GM12878 (cell line): Measurements from ENCODE around the gene HTD2. TPM values are rescaled to one million over a fixed set of nuclear protein-coding genes. Genes with fewer than 3 reads are reported as not detected.

Source experiments
- IRF4 ChIP-seq: IDR thresholded peaks from 2 replicates; pipeline ENCODE4 v1.6.1; 2011; ENCODE audit warnings: low read depth, low read length
- SMAD1 ChIP-seq: fragments of 450-650 bp; IDR thresholded peaks from 2 replicates; pipeline ENCODE4 v1.6.1; 2018; ENCODE audit warnings: mild to moderate bottlenecking, low read depth; ENCODE audit not compliant: partially characterized antibody
- SUZ12 ChIP-seq: fragments of 200-600 bp; sonication (generic); IDR thresholded peaks from one replicate; pipeline ENCODE4 v1.6.1; 2018; ENCODE audit warnings: antibody characterized with exemption, mild to moderate bottlenecking; ENCODE audit not compliant: unreplicated experiment
- polyA plus RNA-seq, 11 experiments: library from polyadenylated mRNA; depleted of rRNA in 4 of 11; unstranded in 6 of 11; stranded (reverse) in 5 of 11; fragments of >200 nt; fragmentation: Nextera tagmentation in 4 of 11; fragmentation: Illumina TruSeq in 1 of 11; extraction: Ambion mirVana in 4 of 11; extraction: Trizol in 1 of 11; gene quantifications; 1 replicate in 1 of 11; 2 replicates in 10 of 11; pipeline versions ENCODE4 v1.2.1 to v1.2.3, GENCODE V29; 2011 to 2016; ENCODE audit warnings: inconsistent platforms in 2 of 11, missing spikeins in 2 of 11, low read depth in 1 of 11
- total RNA-seq, 4 experiments: library from RNA; depleted of rRNA in 3 of 4; stranded (reverse); fragments of >200 nt in 3 of 4; fragmentation: Illumina TruSeq in 1 of 4; extraction: Trizol in 1 of 4; gene quantifications; 2 replicates each; pipeline versions ENCODE4 v1.2.1 to v1.2.3, GENCODE V29; 2013 to 2021
- TF ChIP-seq, protein P1 (sequence below): IDR thresholded peaks from 2 replicates; pipeline ENCODE4 v1.6.1; 2012; ENCODE audit warnings: mild to moderate bottlenecking, low read depth, low read length
- TF ChIP-seq, protein P2 (sequence below): fragments of 450-650 bp; formaldehyde crosslinking; IDR thresholded peaks from 2 replicates; pipeline ENCODE4 v1.5.0; 2022; ENCODE audit warnings: mild to moderate bottlenecking, missing genetic modification characterization

Gene HTD2
- total and polyA plus RNA-seq, 10 of the 15 experiments (the other 5 are each of a cell fraction or from before 2014, with no cell fraction given), result 5.9 to 24.7 (median 9.5) TPM

DNA sequence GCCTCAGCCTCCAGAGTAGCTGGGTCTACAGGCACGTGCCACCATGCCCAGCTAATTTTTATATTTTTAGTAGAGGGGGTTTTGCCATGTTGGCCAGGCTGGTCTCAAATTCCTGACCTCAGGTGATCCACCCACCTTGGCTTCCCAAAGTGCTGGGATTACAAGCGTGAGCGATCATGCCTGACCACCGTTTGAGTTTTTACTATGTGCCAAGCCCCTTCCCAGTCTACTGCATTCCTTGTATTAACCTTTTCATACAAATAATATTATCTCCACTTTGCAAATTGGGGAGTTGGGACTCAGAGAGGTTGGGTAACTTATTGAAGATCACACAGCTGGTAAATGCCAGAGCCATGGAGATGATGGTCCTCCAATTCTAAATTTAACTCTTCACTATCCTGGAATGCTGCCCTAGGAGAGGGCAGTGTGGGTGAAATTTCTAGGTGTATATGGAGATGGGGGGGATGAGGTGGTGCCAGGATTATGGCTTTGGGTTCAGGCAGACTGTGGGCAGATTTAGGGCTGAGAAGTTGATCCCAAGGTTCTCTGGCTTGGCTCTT, 25.4 kb downstream of the HTD2 start (continued):
- TF ChIP-seq, protein P1, sequence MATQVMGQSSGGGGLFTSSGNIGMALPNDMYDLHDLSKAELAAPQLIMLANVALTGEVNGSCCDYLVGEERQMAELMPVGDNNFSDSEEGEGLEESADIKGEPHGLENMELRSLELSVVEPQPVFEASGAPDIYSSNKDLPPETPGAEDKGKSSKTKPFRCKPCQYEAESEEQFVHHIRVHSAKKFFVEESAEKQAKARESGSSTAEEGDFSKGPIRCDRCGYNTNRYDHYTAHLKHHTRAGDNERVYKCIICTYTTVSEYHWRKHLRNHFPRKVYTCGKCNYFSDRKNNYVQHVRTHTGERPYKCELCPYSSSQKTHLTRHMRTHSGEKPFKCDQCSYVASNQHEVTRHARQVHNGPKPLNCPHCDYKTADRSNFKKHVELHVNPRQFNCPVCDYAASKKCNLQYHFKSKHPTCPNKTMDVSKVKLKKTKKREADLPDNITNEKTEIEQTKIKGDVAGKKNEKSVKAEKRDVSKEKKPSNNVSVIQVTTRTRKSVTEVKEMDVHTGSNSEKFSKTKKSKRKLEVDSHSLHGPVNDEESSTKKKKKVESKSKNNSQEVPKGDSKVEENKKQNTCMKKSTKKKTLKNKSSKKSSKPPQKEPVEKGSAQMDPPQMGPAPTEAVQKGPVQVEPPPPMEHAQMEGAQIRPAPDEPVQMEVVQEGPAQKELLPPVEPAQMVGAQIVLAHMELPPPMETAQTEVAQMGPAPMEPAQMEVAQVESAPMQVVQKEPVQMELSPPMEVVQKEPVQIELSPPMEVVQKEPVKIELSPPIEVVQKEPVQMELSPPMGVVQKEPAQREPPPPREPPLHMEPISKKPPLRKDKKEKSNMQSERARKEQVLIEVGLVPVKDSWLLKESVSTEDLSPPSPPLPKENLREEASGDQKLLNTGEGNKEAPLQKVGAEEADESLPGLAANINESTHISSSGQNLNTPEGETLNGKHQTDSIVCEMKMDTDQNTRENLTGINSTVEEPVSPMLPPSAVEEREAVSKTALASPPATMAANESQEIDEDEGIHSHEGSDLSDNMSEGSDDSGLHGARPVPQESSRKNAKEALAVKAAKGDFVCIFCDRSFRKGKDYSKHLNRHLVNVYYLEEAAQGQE, result no peak
- TF ChIP-seq IRF4 (no peak), SMAD1 (no peak), SUZ12 (no peak)
- TF ChIP-seq, protein P2, sequence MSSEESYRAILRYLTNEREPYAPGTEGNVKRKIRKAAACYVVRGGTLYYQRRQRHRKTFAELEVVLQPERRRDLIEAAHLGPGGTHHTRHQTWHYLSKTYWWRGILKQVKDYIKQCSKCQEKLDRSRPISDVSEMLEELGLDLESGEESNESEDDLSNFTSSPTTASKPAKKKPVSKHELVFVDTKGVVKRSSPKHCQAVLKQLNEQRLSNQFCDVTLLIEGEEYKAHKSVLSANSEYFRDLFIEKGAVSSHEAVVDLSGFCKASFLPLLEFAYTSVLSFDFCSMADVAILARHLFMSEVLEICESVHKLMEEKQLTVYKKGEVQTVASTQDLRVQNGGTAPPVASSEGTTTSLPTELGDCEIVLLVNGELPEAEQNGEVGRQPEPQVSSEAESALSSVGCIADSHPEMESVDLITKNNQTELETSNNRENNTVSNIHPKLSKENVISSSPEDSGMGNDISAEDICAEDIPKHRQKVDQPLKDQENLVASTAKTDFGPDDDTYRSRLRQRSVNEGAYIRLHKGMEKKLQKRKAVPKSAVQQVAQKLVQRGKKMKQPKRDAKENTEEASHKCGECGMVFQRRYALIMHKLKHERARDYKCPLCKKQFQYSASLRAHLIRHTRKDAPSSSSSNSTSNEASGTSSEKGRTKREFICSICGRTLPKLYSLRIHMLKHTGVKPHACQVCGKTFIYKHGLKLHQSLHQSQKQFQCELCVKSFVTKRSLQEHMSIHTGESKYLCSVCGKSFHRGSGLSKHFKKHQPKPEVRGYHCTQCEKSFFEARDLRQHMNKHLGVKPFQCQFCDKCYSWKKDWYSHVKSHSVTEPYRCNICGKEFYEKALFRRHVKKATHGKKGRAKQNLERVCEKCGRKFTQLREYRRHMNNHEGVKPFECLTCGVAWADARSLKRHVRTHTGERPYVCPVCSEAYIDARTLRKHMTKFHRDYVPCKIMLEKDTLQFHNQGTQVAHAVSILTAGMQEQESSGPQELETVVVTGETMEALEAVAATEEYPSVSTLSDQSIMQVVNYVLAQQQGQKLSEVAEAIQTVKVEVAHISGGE (CRISPR knock-in tag), result no peak
